Ovary (tissue), 3 donors: ENCODE results near the gene CLDN22.

Source experiments
- CTCF ChIP-seq, 3 donors: fragments of 450-650 bp in 2 of 3; fragments of 200-600 bp in 1 of 3; IDR thresholded peaks; one replicate each; pipeline versions ENCODE4 v1.5.1 to v1.8.0; 2016 to 2022; ENCODE audit warnings: antibody characterized with exemption in 3 of 3, mild to moderate bottlenecking in 1 of 3
- EP300 ChIP-seq: sonication (generic); formaldehyde crosslinking; IDR thresholded peaks from one replicate; pipeline ENCODE4 v1.6.1; 2017; ENCODE audit warnings: antibody characterized with exemption
- POLR2A ChIP-seq: fragments of 450-650 bp; IDR thresholded peaks from one replicate; pipeline ENCODE4 v1.6.1; 2017; ENCODE audit warnings: antibody characterized with exemption, mild to moderate bottlenecking, moderate library complexity
- donor health status: DM: no; HTN: no; CAD: no.

- no peak for TF ChIP-seq CTCF (IDR thresholded peaks at IDR 0.05)
- TF ChIP-seq POLR2A, result no peak
- no peak for TF ChIP-seq EP300
Measured at GRCh38 chr4:183337349-183337748, 17.3 kb upstream of the CLDN22 start.
